Measurements from ENCODE around the gene SLC39A13.

The SLC39A13 gene

GRCh38 chr11:47431356-47432083, 23.1 kb downstream of the SLC39A13 start:
- DNase-seq: no peak

DNA sequence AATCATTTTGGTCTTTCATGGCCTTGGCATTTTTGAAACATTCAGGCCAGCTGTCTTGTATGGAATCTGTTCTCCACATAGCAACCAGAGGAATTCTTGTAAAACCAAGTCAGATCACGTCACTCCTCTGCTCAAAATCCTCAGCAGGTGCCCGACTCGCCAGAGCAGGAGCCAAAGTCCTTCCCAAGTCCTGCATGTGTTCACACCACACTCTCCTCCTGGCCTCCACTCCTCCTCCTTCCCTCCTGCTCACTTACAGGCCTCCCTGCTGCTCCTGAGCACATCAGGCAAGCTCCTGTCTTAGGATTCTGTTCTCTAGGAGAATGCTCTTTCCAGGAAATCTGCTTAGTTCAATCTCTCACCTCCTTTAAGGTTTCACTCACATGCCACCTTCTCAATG, 24.8 kb downstream of the SLC39A13 start:
- no peak for DNase-seq

GRCh38 chr11:47434011-47434786, 25.8 kb downstream of the SLC39A13 start:
- no peak for DNase-seq

DNA sequence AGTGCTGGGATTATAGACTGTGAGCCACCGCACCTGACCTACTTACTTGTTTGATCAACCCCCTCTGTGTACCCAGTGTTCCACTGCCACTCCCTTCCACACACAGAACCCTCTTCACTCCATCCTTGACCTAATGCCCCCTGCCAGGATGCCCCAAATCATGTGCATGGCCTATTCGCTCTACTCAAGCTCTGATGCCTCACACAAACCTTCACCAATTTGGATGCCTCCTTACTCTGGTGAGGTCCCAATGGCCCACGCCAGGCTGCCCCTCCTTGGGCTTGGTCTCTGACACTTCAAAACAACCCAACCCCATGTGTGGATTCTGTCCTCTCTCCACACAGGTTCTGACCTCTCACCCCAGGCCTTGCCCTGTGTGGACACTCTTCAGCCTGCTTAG, 27.3 kb downstream of the SLC39A13 start:
- DNase-seq: peak in 1 of 4 experiments; percentile 0

- DNase-seq: no peak
These were observed 28.3 kb downstream of the SLC39A13 start for GRCh38 chr11:47436726-47437125.

GRCh38 chr11:47437218-47437745, 28.9 kb downstream of the SLC39A13 start:
- DNase-seq: no peak

- DNase-seq: peak in 1 of 4 experiments; percentile 1
These were observed 29.5 kb downstream of the SLC39A13 start for GRCh38 chr11:47437746-47438418.

- DNase-seq: no peak
These were observed 30.3 kb downstream of the SLC39A13 start for GRCh38 chr11:47438721-47439120.

DNA sequence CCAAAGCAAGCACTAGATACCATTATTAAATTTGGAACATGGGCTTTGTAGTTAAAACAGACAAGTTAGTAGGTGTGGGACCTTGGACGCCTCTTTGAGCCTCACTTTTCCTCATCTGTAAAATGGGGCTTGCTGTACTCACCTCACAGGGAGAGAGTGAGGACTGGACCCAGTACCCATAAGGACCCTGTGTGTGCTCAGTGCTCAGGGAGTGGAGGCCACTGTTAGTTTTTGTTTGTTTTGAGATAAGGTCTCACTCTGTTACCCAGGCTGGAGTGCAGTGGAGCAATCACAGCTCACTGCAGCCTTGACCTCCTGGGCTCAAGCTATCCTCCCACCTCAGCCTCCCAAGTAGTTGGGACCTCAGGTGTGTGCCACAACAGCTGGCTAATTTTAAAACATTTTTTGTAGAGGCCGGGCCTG, 31.7 kb downstream of the SLC39A13 start:
- DNase-seq: no peak

GRCh38 chr11:47441421-47441820, 33.0 kb downstream of the SLC39A13 start:
- DNase-seq: no peak

DNA sequence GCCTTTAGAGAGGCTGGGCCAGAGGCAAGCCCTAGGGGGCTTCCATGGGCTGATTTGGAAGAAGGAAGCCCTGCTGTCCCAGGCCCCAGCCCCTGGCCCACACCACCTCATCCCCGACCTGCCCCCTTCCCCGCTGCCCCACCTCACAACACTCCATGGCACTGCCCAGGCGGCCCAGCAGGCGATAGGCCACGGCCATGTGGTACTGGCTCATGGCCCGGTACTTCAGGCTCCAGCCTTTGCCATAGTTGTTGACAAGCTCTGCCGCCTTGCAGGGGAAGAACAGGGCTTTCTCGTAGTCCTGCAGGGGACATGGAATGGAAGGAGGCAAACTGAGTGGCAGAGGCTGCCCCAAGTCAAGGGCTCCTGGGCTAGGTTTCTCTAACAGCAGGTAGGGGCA, 34.1 kb downstream of the SLC39A13 start:
- no peak for DNase-seq

DNA sequence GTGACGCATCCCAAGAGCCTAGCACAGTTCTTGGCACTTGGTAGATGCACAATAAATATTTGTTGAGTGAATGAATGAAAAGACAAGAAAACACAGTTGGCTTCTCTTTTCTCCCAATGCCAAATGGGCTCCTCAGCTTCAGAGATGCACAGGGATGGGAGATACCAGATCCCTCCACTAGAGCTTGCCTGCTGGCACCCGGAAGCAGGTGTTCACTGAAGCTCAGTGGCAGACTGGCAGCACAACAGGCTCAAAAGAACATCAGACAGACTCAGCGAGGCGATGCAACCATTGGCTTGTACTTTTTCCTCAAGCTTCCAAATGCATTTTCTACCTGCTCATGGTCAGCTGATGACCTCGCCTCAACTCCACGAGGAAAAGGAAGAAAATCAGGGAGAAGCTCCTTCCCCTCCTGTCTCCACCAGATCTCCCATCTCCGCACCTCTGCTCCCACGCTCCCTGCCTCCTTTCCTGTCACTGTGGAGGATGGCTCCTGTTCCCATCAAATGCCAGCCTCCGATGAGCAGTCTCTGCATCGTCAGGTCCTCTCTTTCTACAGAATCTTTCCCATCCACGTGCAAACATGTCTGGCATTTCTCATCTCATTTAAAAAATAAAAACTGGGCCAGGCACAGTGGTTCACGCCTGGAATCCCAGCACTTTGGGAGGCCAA, 34.8 kb downstream of the SLC39A13 start:
- no peak for DNase-seq

- DNase-seq: no peak
These were observed 35.4 kb downstream of the SLC39A13 start for GRCh38 chr11:47443817-47444216.

- no peak for DNase-seq
These were observed 37.5 kb downstream of the SLC39A13 start for GRCh38 chr11:47445840-47446239.

- DNase-seq: no peak
These were observed 38.4 kb downstream of the SLC39A13 start for GRCh38 chr11:47446833-47447232.

GRCh38 chr11:47447906-47448305, 39.5 kb downstream of the SLC39A13 start:
- DNase-seq: no peak

DNA sequence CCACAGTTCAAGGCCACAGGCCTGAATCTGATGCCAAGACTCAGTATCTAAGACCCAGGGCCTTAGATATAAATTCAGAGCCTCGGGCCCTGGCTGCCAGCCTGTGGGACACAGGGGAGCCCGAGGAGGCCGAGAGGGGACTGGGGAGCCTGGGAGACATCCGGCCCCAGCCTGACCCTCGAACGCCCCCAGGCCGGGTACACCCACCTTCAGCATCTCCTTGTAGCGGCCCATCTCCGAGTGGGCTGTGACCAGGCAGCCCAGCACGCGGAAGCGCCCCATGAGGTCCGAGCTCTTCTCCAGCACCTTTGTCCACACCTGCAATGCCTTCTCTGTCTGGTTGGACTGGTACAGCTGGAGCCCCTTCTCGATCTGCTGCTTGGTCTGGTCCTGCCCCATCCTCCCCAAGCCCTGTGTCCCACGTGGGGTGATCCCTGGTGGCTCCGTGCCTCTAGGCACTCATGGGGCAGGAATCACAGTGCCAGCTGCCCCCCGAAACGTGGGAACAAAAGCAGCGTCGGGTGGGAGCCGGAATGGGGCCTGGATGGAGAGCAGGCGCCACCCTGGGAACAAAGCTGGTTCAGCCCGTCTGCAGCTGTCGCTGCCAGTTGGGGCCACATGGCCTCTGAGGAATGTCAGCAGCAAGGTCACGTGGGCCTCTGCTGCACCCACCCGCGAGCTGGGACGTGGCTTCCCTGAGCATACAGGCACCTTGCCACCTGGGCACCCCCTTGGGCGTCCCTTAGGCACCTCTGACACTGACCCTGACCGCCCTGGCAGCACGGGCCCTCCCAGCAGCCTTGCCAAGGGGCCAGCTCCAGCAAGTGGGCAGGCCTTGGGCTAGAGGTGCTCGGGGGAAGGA, 40.4 kb downstream of the SLC39A13 start, which contains the start of gene RAPSN:
RAPSN (minus strand) TSS at position 571 of the 862 bp plus-strand sequence; CDS start at position 399, 172 bp downstream.
- no peak for DNase-seq

GRCh38 chr11:47449541-47449940, 41.2 kb downstream of the SLC39A13 start:
- DNase-seq: no peak

DNA sequence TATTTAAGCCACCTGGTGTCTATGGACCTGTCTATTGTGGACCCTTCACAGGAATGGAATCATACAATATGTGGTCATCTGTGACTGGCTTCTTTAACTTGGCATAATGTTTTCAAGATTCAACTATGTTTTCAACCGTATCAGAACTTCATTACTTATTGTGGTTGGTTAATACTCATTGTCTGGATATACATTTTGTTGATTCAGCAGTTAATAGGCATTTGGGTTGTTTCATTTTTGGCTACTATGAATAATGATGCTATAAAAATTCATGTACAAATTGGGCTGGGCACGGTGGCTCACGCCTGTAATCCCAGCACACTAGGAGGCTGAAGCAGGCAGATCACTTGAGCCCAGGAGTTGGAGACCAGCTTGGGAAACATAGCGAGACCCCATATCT, 43.0 kb downstream of the SLC39A13 start:
- no peak for DNase-seq

DNA sequence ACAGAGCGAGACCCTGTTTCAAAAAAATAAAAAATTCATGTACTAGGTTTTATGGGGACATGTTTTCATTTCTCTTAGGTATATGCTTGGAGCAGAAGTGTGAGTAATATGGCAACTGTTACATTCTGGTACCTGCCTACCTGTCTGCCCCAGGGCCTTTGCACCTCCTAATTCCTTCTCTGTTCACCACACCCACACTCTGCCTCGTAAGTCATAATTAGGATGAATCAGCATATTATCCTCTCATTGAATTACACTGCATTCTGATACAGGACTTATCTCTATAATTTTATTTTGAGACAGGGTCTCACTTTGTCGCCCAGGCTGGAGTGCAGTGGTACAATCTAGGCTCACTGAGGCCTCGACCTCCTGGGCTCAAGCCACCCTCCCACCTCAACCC, 43.6 kb downstream of the SLC39A13 start:
- no peak for DNase-seq

DNA sequence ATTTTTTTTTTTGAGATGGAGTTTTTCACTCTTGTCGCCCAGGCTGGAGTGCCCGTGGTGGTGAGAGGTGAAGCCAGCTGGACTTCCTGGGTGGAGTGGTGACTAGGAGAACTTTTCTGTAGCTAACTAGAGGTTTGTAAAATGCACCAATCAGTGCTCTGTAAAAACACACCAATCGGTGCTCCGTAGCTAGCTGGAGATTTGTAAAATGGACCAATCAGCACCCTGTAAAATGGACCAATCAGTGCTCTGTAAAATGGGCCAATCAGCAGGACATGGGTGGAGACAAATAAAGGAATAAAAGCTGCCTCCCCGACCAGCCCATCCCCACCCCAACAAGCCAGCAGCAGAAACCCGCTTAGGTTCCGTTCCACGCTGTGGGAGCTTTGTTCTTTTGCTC, 45.0 kb downstream of the SLC39A13 start:
- no peak for DNase-seq
